ENCODE measurements around the gene SYNJ1.

The SYNJ1 gene

DNA sequence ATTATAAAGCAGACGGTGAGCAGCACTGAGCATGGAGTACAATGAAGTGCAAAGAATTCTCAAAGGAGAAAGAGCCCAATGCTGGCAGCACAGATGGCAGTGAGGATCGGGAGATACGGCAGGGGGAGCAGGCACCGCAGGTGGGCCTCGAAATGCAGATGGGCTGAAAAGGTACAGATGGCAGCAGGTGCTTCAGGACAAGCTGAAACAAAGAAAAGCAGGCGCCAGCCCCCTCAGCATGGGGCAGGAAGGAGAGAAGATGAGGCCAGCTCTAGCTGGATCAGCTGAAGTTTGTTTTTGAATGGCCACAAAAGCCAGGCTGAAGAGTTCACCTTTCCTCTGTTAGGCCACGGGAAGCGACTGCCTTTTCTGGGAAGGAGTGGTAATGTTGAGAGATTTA, 123.3 kb downstream of the SYNJ1 start:
- TF ChIP-seq, protein P1, sequence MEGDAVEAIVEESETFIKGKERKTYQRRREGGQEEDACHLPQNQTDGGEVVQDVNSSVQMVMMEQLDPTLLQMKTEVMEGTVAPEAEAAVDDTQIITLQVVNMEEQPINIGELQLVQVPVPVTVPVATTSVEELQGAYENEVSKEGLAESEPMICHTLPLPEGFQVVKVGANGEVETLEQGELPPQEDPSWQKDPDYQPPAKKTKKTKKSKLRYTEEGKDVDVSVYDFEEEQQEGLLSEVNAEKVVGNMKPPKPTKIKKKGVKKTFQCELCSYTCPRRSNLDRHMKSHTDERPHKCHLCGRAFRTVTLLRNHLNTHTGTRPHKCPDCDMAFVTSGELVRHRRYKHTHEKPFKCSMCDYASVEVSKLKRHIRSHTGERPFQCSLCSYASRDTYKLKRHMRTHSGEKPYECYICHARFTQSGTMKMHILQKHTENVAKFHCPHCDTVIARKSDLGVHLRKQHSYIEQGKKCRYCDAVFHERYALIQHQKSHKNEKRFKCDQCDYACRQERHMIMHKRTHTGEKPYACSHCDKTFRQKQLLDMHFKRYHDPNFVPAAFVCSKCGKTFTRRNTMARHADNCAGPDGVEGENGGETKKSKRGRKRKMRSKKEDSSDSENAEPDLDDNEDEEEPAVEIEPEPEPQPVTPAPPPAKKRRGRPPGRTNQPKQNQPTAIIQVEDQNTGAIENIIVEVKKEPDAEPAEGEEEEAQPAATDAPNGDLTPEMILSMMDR (IDR thresholded peaks at IDR 0.05; ENCODE audit: extremely low read depth, missing control alignments), result no peak
- no peak for DNase-seq (ENCODE audit: low spot score)

DNA sequence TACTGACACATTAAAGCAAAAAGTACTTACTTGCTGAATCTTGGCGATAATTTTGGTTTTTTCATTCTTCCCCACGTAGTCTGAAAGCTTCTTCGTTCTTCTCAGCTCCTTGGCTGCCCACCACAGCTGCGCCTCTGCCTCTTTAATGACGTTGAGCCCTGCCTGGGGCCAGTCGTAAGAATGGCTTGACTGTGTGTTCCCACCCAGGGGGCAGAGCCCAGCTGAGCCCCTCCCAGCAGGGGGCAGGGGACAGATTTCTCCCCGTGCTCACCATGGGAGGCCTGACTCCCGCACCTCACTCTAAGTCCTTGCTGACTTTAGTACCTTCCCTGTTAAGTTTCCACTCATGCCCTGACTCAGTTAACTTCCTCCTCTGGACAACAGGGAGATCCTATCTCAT, 124.7 kb downstream of the SYNJ1 start:
- TF ChIP-seq, protein P1 (IDR thresholded peaks at IDR 0.05; ENCODE audit: extremely low read depth, missing control alignments), result no peak
- no peak for DNase-seq (ENCODE audit: low spot score)

DNA sequence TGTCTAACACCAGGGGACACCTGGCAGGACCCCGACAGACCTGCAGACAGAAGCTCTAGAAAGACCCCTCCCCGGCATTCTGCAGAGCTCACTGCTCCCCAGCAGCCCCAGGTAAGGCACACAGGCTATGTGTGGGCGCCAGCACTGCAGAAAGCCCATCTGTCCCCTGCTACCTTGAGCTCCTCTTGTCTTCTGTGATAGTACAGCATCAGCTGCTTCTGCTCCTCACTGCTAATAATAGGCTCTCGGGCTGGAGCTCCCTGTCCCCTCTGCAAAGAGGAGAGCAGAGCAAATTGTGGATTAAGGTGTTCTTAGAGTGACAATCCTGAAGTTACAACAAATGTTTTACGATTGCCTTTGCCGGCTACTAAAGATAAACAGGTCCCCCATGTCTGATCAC, 125.7 kb downstream of the SYNJ1 start:
- DNase-seq (ENCODE audit: low spot score), result no peak
- TF ChIP-seq, protein P1 (IDR thresholded peaks at IDR 0.05; ENCODE audit: extremely low read depth, missing control alignments), result no peak

DNA sequence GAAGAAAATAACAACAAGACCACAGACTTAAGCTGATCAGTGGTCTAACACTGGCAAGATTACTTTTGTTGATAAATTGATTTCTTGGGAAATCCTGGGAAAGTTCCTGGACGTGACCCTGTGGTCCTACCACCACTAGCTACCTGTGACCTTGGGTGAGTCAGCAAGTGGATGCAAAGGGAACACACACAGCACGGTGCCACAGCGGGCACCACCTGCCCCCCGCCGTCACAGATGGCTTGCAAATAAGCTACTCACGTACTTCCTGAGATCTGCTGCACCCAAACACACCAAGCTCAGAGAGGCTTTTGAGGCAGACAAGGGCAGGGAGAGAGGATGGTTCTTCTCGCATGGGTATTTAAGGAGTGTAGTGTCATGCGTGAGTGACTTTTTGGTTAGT, 128.3 kb downstream of the SYNJ1 start:
- DNase-seq (ENCODE audit: low spot score), result no peak

DNA sequence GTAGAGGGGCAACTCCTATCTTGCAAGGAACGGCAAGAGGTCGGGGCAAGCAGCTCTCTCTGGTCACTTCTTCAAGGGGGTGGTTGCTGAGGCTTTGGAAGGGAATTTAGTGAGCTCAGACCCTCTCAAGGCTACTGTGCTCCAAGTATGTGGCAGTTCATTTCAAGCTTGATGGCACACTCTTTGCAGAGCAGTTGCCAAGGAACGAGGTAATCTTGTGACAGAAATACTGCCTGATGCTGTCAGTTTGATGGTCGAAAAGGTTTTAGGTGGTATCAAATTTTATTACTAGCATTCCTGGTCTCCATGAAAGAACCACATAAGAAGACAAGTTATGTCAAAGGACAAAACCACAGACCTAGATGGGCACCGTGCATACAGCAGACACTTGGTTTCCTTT, 128.7 kb downstream of the SYNJ1 start:
- DNase-seq (ENCODE audit: low spot score), result no peak
- TF ChIP-seq, protein P1 (IDR thresholded peaks at IDR 0.05; ENCODE audit: extremely low read depth, missing control alignments), result no peak

More for the DNA sequence above, 128.3 kb downstream of the SYNJ1 start:
- TF ChIP-seq, protein P1 (IDR thresholded peaks at IDR 0.05; ENCODE audit: extremely low read depth, missing control alignments), result no peak

DNA sequence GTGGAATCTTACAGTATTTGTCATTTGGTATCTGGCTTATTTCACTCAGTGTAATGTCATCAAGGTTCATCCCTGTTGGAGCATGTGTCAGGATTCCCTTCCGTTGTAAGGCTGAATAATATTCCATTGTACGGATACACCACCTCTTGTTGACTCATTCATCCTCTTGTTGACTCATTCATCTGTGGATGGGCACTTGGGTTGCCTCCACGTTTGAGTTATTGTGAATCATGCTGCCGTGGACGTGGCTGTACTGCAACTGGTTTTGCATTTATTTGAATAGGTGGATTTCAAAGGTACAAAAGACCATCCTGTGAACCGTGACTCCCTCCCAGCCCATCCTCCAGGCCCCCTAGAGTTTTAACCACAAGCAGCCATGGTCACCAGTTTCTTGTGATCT, 130.6 kb downstream of the SYNJ1 start:
- TF ChIP-seq, protein P1 (IDR thresholded peaks at IDR 0.05; ENCODE audit: extremely low read depth, missing control alignments), result no peak
- DNase-seq (ENCODE audit: low spot score), result no peak

DNA sequence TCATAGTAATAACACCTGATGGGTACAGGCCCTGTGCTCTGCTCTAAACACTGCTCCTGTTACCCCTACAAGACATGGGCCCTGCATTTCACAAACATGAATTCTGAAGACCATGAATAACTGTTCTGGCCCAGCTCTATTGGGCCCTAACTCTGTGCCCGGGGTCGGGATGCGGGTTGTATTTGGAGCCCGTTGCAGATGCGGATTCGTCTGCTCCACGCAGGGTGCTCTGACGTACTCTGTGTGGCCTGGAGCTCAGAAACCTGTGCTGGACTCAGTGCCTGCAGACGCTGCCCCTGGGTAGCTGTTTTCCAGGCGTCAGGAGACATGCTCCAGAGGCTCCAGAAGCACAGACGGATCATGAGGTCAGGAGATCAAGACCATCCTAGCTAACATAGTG, 132.4 kb downstream of the SYNJ1 start:
- TF ChIP-seq, protein P1 (IDR thresholded peaks at IDR 0.05; ENCODE audit: extremely low read depth, missing control alignments), result no peak
- no peak for DNase-seq (ENCODE audit: low spot score)
